Left lung (tissue), 10 donors: Measurements from ENCODE around the gene FGF7. TPM values are rescaled to one million over a fixed set of nuclear protein-coding genes. Genes with fewer than 3 reads are reported as not detected.

Experiments
- ATAC-seq: fragments of 200-7000 bp; cut with Tn5 transposase; one replicate; pipeline ENCODE4 v1.9.1; 2020; ENCODE audit warnings: moderate library complexity
- DNase-seq, 4 donors: peaks; one replicate each; pipeline ENCODE4 v3.0.0-alpha.2; 2013 to 2020
- H3K27ac ChIP-seq, 2 donors: fragments of 200-600 bp; sonication (generic) in 1 of 2; one replicate each; pipeline versions ENCODE4 v1.5.0 to v1.8.0; 2020 to 2021
- H3K27me3 ChIP-seq, 2 donors: fragments of 200-600 bp; sonication (generic) in 1 of 2; one replicate each; pipeline versions ENCODE4 v1.5.0 to v1.8.0; 2020 to 2021
- H3K36me3 ChIP-seq, 2 donors: fragments of 200-600 bp; sonication (generic) in 1 of 2; one replicate each; pipeline versions ENCODE4 v1.5.0 to v1.8.0; 2020 to 2021
- H3K4me1 ChIP-seq, 2 donors: fragments of 200-600 bp; one replicate each; pipeline ENCODE4 v1.8.0; 2021
- H3K4me3 ChIP-seq, 2 donors: fragments of 200-600 bp; sonication (generic) in 1 of 2; one replicate each; pipeline versions ENCODE4 v1.5.0 to v1.8.0; 2020 to 2021; ENCODE audit warnings: mild to moderate bottlenecking in 1 of 2
- H3K9me3 ChIP-seq, 2 donors: fragments of 200-600 bp; sonication (generic) in 1 of 2; one replicate each; pipeline versions ENCODE4 v1.5.0 to v1.8.0; 2020 to 2021
- intact Hi-C, 2 donors: fragments of 100-400 bp; cut with DNase I; formaldehyde crosslinking; loops; one replicate each; pipeline versions ENCODE4 v1.11.2 to v1.14.2; 2022
- polyA plus RNA-seq, 6 donors: library from polyadenylated mRNA; unstranded; fragments of 120-200 nt; gene quantifications; one replicate each; pipeline ENCODE4 v1.2.1, GENCODE V29; 2013; ENCODE audit not compliant: insufficient read length in 6 of 6
- total RNA-seq, 2 donors: library from RNA; stranded (reverse); fragmentation: NEBNext Ultra II Directional; extraction: Animal tissue kit (Norgen Biotek cat#: 25700); gene quantifications; one replicate each; pipeline ENCODE4 v1.2.1, GENCODE V29; 2021
- TF ChIP-seq, protein P1 (sequence below), 2 donors: fragments of 200-600 bp; sonication (generic) in 1 of 2; IDR thresholded peaks; one replicate each; pipeline versions ENCODE4 v1.5.0 to v1.8.0; 2021; ENCODE audit warnings: antibody characterized with exemption in 2 of 2
- donor health status: DM: no; HTN: yes; CAD: no.
- donor health status: DM: no; HTN: no; CAD: no.

Gene FGF7
- total and polyA plus RNA-seq, 8 donors, result 14.4 to 31.8 (median 21.4) TPM

DNA sequence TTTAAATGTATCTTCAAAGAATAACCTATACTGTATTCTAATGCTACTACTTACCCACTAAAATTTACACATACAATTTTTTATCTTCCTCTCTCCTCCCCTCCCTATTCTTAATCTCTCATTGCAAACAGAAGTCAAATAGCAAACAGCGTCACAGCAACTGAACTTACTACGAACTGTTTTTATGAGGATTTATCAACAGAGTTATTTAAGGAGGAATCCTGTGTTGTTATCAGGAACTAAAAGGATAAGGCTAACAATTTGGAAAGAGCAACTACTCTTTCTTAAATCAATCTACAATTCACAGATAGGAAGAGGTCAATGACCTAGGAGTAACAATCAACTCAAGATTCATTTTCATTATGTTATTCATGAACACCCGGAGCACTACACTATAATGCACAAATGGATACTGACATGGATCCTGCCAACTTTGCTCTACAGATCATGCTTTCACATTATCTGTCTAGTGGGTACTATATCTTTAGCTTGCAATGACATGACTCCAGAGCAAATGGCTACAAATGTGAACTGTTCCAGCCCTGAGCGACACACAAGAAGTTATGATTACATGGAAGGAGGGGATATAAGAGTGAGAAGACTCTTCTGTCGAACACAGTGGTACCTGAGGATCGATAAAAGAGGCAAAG is 984 bp downstream of the FGF7 start:
- Histone ChIP-seq H3K9me3 (no peaks in the 10 kb centered on the region), H3K36me3 (no peaks in the 10 kb centered on the region), H3K4me3 (peak overlapping the region; percentile 10 to 21), H3K4me1 (peaks cover 0 to 3% of the 10 kb centered on the region in 2 donors), H3K27ac (peak overlapping the region; percentile 30 to 71), H3K27me3 (no peaks in the 10 kb centered on the region)
- DNase-seq, result no peak
- TF ChIP-seq, protein P1, sequence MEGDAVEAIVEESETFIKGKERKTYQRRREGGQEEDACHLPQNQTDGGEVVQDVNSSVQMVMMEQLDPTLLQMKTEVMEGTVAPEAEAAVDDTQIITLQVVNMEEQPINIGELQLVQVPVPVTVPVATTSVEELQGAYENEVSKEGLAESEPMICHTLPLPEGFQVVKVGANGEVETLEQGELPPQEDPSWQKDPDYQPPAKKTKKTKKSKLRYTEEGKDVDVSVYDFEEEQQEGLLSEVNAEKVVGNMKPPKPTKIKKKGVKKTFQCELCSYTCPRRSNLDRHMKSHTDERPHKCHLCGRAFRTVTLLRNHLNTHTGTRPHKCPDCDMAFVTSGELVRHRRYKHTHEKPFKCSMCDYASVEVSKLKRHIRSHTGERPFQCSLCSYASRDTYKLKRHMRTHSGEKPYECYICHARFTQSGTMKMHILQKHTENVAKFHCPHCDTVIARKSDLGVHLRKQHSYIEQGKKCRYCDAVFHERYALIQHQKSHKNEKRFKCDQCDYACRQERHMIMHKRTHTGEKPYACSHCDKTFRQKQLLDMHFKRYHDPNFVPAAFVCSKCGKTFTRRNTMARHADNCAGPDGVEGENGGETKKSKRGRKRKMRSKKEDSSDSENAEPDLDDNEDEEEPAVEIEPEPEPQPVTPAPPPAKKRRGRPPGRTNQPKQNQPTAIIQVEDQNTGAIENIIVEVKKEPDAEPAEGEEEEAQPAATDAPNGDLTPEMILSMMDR (IDR thresholded peaks at IDR 0.05), result no peak
- no peak for ATAC-seq
- intact Hi-C loops, result loop anchor here in 1 of 2 donors (10.0 kb wide), 1 partner anchor 189 kb away; no protein-coding TSS in a partner anchor

DNA sequence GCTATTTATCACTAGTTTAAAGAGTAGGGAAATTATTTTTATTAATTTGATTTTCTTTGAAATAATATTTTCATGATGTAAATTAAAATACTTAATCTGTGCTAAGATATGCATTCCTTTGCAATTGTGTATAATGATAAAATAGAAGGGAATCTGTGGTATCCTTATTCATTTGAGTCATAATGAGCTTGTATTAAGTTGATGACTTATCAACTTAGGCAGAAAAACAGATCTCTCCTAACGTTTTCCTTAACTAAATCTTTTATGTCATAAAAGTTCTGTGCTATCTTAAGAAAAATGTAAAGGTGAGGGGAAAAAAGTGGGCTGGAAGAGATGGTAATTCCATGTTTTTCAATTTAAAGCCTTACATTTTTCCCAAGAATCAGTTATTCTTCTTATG is 1.9 kb downstream of the FGF7 start:
- peak overlapping the region in 1 of 2 donors; percentile 71 for H3K27ac ChIP-seq
- DNase-seq (no peak), ATAC-seq (no peak)
- H3K9me3 ChIP-seq, result no peaks in the 10 kb centered on the region
- TF ChIP-seq, protein P1 (IDR thresholded peaks at IDR 0.05), result no peak
- intact Hi-C loops, result loop anchor here in 1 of 2 donors (10.0 kb wide), 1 partner anchor 190 kb away; no protein-coding TSS in a partner anchor
- no peaks in the 10 kb centered on the region for H3K27me3 ChIP-seq
- H3K36me3 ChIP-seq, result no peaks in the 10 kb centered on the region
- H3K4me3 ChIP-seq, result peak overlapping the region; percentile 10 to 21
- peaks cover 0 to 3% of the 10 kb centered on the region in 2 donors for H3K4me1 ChIP-seq

DNA sequence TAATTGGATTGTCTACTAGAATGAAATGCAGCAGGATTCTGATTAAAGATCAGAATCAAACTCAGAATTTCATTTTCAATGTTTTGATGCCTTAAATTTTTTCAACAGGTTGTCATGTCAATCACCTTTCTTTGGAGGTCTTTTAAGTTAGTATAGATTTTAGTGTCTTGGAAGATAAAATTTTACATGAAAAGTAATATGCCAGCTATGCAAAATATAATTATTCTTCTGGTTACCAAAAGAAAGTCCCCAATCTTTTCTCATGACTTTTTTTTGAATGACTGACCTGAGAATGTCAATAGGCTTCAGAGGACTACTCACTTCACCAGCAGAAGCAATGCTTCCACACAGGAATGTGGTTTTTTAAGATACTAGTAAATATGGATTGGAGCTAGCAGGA is 4.3 kb downstream of the FGF7 start:
- Histone ChIP-seq H3K4me3 (peak overlapping the region; percentile 12 to 21), H3K9me3 (no peaks in the 10 kb centered on the region), H3K4me1 (peaks cover 0 to under 1% of the 10 kb centered on the region in 2 donors), H3K27ac (peak overlapping the region in 1 of 2 donors; percentile 71), H3K36me3 (no peaks in the 10 kb centered on the region), H3K27me3 (no peaks in the 10 kb centered on the region)
- TF ChIP-seq, protein P1 (IDR thresholded peaks at IDR 0.05), result no peak
- ATAC-seq, result no peak
- intact Hi-C loops, result loop anchor here in 1 of 2 donors (10.0 kb wide), 1 partner anchor 193 kb away; no protein-coding TSS in a partner anchor
- no peak for DNase-seq

DNA sequence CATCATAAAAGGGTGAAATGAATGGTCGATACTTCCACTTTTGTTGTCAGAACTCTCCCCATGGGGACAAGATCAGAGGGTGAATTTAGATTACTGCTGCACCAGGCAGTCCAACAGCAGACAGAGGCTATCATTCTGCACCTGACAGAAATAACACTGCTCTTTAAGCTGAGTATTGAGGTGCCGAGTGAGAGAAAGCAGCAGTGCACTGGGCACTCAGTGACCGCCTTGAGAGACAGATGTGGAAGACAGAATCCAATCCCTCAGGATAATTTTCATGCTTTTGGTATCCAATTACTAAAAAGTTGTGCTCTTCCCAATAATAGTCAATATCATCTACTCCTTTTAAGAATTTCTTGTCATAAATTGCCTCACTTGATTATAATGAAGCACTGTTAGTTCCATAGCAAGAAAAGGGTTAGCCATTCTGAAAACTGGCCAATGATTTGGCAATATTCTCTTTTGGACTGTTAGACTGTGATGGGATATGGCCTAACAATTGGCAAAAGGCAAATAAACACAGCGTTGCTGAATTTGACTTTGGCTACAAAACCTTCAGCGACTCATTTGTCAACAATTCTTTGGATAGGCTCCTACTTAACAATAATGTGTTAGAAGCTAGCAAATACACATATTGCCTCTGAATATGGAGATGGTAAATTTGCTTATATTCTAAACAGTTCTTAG is 5.5 kb downstream of the FGF7 start:
- peak in 2 of 4 donors; percentile 85 to 86 for DNase-seq

More for the DNA sequence above, 5.5 kb downstream of the FGF7 start:
- Histone ChIP-seq H3K4me1 (no peaks in the 10 kb centered on the region), H3K36me3 (no peaks in the 10 kb centered on the region), H3K27ac (peak overlapping the region in 1 of 2 donors; percentile 51), H3K27me3 (no peaks in the 10 kb centered on the region), H3K4me3 (no peak overlapping the region), H3K9me3 (no peaks in the 10 kb centered on the region)
- ATAC-seq, result peak; percentile 64
- TF ChIP-seq, protein P1 (IDR thresholded peaks at IDR 0.05), result no peak
- intact Hi-C loops, result loop anchor here in 1 of 2 donors (10.0 kb wide), 1 partner anchor 194 kb away; no protein-coding TSS in a partner anchor
